ENCODE measurements around the gene BAAT. TPM values are rescaled to one million over a fixed set of nuclear protein-coding genes. Genes with fewer than 3 reads are reported as not detected.
A peak's percentile ranks its signal among the peaks of the same experiment; 100 is the strongest.

BAAT gene
- total RNA-seq, 1 experiment from 2014 or later = 0.25 TPM

DNA sequence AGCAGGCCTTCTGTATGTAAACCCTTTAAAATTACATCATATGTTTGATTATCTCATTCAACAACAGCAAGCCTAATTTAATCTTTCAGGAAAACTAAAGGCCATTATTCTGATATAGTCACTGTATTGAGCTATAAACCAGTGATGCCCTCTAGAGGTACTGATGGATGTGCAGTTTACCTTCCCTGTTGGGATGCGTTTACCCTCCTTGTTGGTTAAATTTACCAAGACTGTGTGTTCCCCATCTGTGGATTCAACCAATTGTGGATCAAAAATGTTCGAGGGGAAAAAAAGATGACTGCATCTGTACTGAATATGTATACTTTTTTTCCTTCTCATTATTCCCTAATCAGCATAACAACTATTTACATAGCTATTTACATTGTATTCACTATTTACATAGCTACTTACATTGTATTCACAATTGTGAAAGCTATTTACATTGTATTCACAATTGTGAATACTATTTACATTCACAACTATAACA is 3.7 kb upstream of the BAAT start:
- peaks cover 16% of the 10 kb centered on the region; the same call in 1 of the 2 replicates for H4K20me1 ChIP-seq (ENCODE audit: insufficient read depth)
- ChIA-PET RAD21 (ENCODE audit: low non-redundant PET in 1 of 2, low total read pairs in 2 of 2, uncharacterized antibody in 2 of 2, unreplicated experiment in 2 of 2) (interaction anchor here (0.8 to 1.0 kb wide), 2 partner anchors 77 to 269 kb away, joined by 3 read pairs; no protein-coding TSS in a partner anchor), POLR2A (interaction anchor here (1.4 kb wide), 1 partner anchor 10 kb away, joined by 10 read pairs; the partner anchor contains the start of genes MRPL50 and ZNF189), CTCF (interaction anchor here (0.7 to 2.2 kb wide), 15 partner anchors 8 to 787 kb away, joined by 3 to 21 read pairs (median 5); partner anchors contain the start of genes MRPL50 and ZNF189)
- no peaks in the 10 kb centered on the region for H3K9me2 ChIP-seq (ENCODE audit: insufficient read depth)
- TF ChIP-seq, protein P1, sequence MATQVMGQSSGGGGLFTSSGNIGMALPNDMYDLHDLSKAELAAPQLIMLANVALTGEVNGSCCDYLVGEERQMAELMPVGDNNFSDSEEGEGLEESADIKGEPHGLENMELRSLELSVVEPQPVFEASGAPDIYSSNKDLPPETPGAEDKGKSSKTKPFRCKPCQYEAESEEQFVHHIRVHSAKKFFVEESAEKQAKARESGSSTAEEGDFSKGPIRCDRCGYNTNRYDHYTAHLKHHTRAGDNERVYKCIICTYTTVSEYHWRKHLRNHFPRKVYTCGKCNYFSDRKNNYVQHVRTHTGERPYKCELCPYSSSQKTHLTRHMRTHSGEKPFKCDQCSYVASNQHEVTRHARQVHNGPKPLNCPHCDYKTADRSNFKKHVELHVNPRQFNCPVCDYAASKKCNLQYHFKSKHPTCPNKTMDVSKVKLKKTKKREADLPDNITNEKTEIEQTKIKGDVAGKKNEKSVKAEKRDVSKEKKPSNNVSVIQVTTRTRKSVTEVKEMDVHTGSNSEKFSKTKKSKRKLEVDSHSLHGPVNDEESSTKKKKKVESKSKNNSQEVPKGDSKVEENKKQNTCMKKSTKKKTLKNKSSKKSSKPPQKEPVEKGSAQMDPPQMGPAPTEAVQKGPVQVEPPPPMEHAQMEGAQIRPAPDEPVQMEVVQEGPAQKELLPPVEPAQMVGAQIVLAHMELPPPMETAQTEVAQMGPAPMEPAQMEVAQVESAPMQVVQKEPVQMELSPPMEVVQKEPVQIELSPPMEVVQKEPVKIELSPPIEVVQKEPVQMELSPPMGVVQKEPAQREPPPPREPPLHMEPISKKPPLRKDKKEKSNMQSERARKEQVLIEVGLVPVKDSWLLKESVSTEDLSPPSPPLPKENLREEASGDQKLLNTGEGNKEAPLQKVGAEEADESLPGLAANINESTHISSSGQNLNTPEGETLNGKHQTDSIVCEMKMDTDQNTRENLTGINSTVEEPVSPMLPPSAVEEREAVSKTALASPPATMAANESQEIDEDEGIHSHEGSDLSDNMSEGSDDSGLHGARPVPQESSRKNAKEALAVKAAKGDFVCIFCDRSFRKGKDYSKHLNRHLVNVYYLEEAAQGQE (IDR thresholded peaks at IDR 0.05; ENCODE audit: low read depth) = no peak
- TF ChIP-seq POLR2AphosphoS5 (IDR thresholded peaks at IDR 0.05; ENCODE audit: low read depth, low read length) = no peak
- TF ChIP-seq, protein P2, sequence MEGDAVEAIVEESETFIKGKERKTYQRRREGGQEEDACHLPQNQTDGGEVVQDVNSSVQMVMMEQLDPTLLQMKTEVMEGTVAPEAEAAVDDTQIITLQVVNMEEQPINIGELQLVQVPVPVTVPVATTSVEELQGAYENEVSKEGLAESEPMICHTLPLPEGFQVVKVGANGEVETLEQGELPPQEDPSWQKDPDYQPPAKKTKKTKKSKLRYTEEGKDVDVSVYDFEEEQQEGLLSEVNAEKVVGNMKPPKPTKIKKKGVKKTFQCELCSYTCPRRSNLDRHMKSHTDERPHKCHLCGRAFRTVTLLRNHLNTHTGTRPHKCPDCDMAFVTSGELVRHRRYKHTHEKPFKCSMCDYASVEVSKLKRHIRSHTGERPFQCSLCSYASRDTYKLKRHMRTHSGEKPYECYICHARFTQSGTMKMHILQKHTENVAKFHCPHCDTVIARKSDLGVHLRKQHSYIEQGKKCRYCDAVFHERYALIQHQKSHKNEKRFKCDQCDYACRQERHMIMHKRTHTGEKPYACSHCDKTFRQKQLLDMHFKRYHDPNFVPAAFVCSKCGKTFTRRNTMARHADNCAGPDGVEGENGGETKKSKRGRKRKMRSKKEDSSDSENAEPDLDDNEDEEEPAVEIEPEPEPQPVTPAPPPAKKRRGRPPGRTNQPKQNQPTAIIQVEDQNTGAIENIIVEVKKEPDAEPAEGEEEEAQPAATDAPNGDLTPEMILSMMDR (IDR thresholded peaks at IDR 0.05 in 2 of 3, conservative IDR thresholded peaks at IDR 0.05 in 1 of 3; ENCODE audit: borderline replicate concordance in 1 of 3, insufficient read depth in 1 of 3, low read depth in 2 of 3, low read length in 2 of 3) = peak; percentile 11 to 53 (median 36); a peak in 5 of 6 replicates
- no peak; the same call in 1 of the 2 replicates for TF ChIP-seq RAD21 (IDR thresholded peaks at IDR 0.05; ENCODE audit: low read depth)
- TF ChIP-seq ZNF274 (IDR thresholded peaks at IDR 0.05; ENCODE audit: low read depth, low read length) = no peak
- TF ChIP-seq, protein P3, sequence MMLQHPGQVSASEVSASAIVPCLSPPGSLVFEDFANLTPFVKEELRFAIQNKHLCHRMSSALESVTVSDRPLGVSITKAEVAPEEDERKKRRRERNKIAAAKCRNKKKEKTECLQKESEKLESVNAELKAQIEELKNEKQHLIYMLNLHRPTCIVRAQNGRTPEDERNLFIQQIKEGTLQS (IDR thresholded peaks at IDR 0.05) = no peak
- no peak for TF ChIP-seq POLR2A (IDR thresholded peaks at IDR 0.05; ENCODE audit: borderline replicate concordance, extremely low read depth, insufficient read depth, insufficient read length)
- TF ChIP-seq, protein P4, sequence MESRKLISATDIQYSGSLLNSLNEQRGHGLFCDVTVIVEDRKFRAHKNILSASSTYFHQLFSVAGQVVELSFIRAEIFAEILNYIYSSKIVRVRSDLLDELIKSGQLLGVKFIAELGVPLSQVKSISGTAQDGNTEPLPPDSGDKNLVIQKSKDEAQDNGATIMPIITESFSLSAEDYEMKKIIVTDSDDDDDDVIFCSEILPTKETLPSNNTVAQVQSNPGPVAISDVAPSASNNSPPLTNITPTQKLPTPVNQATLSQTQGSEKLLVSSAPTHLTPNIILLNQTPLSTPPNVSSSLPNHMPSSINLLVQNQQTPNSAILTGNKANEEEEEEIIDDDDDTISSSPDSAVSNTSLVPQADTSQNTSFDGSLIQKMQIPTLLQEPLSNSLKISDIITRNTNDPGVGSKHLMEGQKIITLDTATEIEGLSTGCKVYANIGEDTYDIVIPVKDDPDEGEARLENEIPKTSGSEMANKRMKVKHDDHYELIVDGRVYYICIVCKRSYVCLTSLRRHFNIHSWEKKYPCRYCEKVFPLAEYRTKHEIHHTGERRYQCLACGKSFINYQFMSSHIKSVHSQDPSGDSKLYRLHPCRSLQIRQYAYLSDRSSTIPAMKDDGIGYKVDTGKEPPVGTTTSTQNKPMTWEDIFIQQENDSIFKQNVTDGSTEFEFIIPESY (IDR thresholded peaks at IDR 0.05; ENCODE audit: extremely low read depth, insufficient replicate concordance, low read length) = no peak
- no peak for DNase-seq (ENCODE audit: low read depth, low spot score)
- no peak overlapping the region for H3K27ac ChIP-seq (ENCODE audit: low read depth, low read length)
- peaks cover 10 to 14% of the 10 kb centered on the region in 2 experiments; a peak in 3 of 4 replicates for H3K36me3 ChIP-seq (ENCODE audit: control insufficient read depth in 1 of 2, insufficient read depth in 2 of 2, low read length in 2 of 2)
- no peaks in the 10 kb centered on the region for H3K27me3 ChIP-seq (ENCODE audit: insufficient read depth, low read length)
- ATAC-seq = peak; percentile 83
- peaks cover 33% of the 10 kb centered on the region for H3K79me2 ChIP-seq (ENCODE audit: insufficient read depth, low read length)
- H2AFZ ChIP-seq (ENCODE audit: low read depth, low read length, poor library complexity, severe bottlenecking) = no peak overlapping the region
- H3K9ac ChIP-seq (ENCODE audit: low read length) = no peak overlapping the region
- BruUV-seq (replicated peaks) = no TSS peak
- H3K4me2 ChIP-seq (ENCODE audit: low read length) = no peak overlapping the region
- H3K4me1 ChIP-seq (ENCODE audit: control insufficient read depth in 1 of 2, insufficient read depth in 2 of 2, low read length in 2 of 2) = no peaks in the 10 kb centered on the region
- H3K9me3 ChIP-seq (ENCODE audit: control insufficient read depth in 1 of 2, insufficient read depth in 1 of 2, low read depth in 1 of 2, low read length in 2 of 2) = no peaks in the 10 kb centered on the region
- intact Hi-C loops (cut with micrococcal nuclease) = no loop called here
- no peak overlapping the region for H3K4me3 ChIP-seq (replicated peaks in 1 of 2; ENCODE audit: low read depth in 1 of 2, low read length in 2 of 2)
